Measurements from ENCODE around the gene ARHGAP24. TPM values are rescaled to one million over a fixed set of nuclear protein-coding genes. Genes with fewer than 3 reads are reported as not detected.

The ARHGAP24 gene
- polyA plus RNA-seq, 1 of the 3 experiments (the other 2 are of a cell fraction), result 1.4 TPM

- WGBS (ENCODE audit: low lambda C conversion rate), result 85% methylated on average over 18 of the region's 18 CpGs
- H3K79me2 ChIP-seq (ENCODE audit: insufficient read depth), result no peaks in the 10 kb centered on the region
These were observed 457.7 kb downstream of the ARHGAP24 start for GRCh38 chr4:85932500-85933290.

More at GRCh38 chr4:85932500-85933290, 457.7 kb downstream of the ARHGAP24 start:
- Histone ChIP-seq H3K9me3 (no peaks in the 10 kb centered on the region), H3K4me1 (ENCODE audit: control insufficient read depth in 1 of 2, insufficient read depth in 2 of 2, low read depth in 1 of 2, low read length in 1 of 2) (no peaks in the 10 kb centered on the region; a peak in 1 of 4 replicates), H3K27me3 (ENCODE audit: insufficient read depth) (no peaks in the 10 kb centered on the region), H3K4me3 (ENCODE audit: low read depth in 2 of 2, low read length in 1 of 2) (no peak overlapping the region), H3K9me2 (no peaks in the 10 kb centered on the region), H2AFZ (ENCODE audit: low read depth) (no peak overlapping the region), H3K4me2 (no peak overlapping the region), H3K27ac (ENCODE audit: low read depth in 2 of 2, low read length in 1 of 2) (no peak overlapping the region), H3K36me3 (replicated peaks in 1 of 2; ENCODE audit: control insufficient read depth in 1 of 2, insufficient read depth in 2 of 2, low read length in 1 of 2) (no peaks in the 10 kb centered on the region), H3K9ac (no peak overlapping the region), H4K20me1 (ENCODE audit: insufficient read depth) (no peaks in the 10 kb centered on the region), H3F3A (replicated peaks; ENCODE audit: insufficient read depth) (no peaks in the 10 kb centered on the region)
- ChIA-PET POLR2A (interaction anchor here (0.7 kb wide), 1 partner anchor 544 kb away, joined by 3 read pairs; no protein-coding TSS in a partner anchor), CTCF (interaction anchor here (1.5 to 2.1 kb wide), 2 partner anchors 111 to 136 kb away, joined by 6 to 7 read pairs; no protein-coding TSS in a partner anchor)
- no peak for DNase-seq
- TF ChIP-seq FOXM1 (IDR thresholded peaks at IDR 0.05; ENCODE audit: low read depth), result no peak
- no peak for TF ChIP-seq GATA2 (CRISPR knock-in tag; IDR thresholded peaks at IDR 0.05)
- TF ChIP-seq POLR2AphosphoS5 (IDR thresholded peaks at IDR 0.05; ENCODE audit: low read depth, low read length), result no peak
- TF ChIP-seq PBX3 (IDR thresholded peaks at IDR 0.05), result no peak
- TF ChIP-seq MEF2A (IDR thresholded peaks at IDR 0.05; ENCODE audit: borderline replicate concordance, low read depth), result no peak
- no peak for TF ChIP-seq TEAD4 (IDR thresholded peaks at IDR 0.05; ENCODE audit: borderline replicate concordance, insufficient read depth)
- no peak for TF ChIP-seq USF2 (IDR thresholded peaks at IDR 0.05; ENCODE audit: borderline replicate concordance, low read depth, low read length)
- TF ChIP-seq FOXJ3 (CRISPR knock-in tag; IDR thresholded peaks at IDR 0.05), result no peak
- TF ChIP-seq CTCF (IDR thresholded peaks at IDR 0.05), result no peak

Measured in SK-N-SH (cell line).